Thoracic aorta (tissue), 2 donors: ENCODE results near the gene MROH9. TPM values are rescaled to one million over a fixed set of nuclear protein-coding genes. Genes with fewer than 3 reads are reported as not detected.

Experiments used
- ATAC-seq: fragments of 150-250 bp; one replicate; pipeline ENCODE4 v1.8.0; 2017; ENCODE audit warnings: low read depth; ENCODE audit not compliant: insufficient number of reproducible peaks, low FRiP score
- DNase-seq: peaks from one replicate; pipeline ENCODE4 v3.0.0-alpha.2; 2020; ENCODE audit warnings: low spot score
- H3K27ac ChIP-seq, 2 donors: fragments of 200-600 bp; sonication (generic); 1 replicate in 1 of 2; 2 replicates in 1 of 2; pipeline ENCODE4 v1.5.1; 2016; ENCODE audit warnings: mild to moderate bottlenecking in 2 of 2, moderate library complexity in 2 of 2
- H3K27me3 ChIP-seq: fragments of 200-600 bp; sonication (generic); replicated peaks from 2 replicates; pipeline ENCODE4 v1.6.0; 2016; ENCODE audit warnings: mild to moderate bottlenecking; ENCODE audit not compliant: insufficient read depth
- H3K36me3 ChIP-seq: fragments of 200-600 bp; sonication (generic); one replicate; pipeline ENCODE4 v1.5.1; 2016
- H3K4me1 ChIP-seq, 2 donors: fragments of 200-600 bp; sonication (generic); 1 replicate in 1 of 2; 2 replicates in 1 of 2; pipeline versions ENCODE4 v1.5.1 to v1.6.0; 2016; ENCODE audit warnings: low read depth in 2 of 2, mild to moderate bottlenecking in 1 of 2; ENCODE audit not compliant: control insufficient read depth in 1 of 2
- H3K4me3 ChIP-seq: fragments of 200-600 bp; sonication (generic); 2 replicates; pipeline ENCODE4 v1.5.1; 2016; ENCODE audit warnings: mild to moderate bottlenecking
- H3K9me3 ChIP-seq: fragments of 200-600 bp; sonication (generic); 2 replicates; pipeline ENCODE4 v1.5.1; 2016
- CTCF ChIP-seq: fragments of 200-600 bp; sonication (generic); IDR thresholded peaks from one replicate; pipeline ENCODE4 v1.5.1; 2019; ENCODE audit warnings: antibody characterized with exemption
- total RNA-seq, 2 donors: library from RNA; depleted of rRNA; stranded (reverse); fragments of >200 nt; gene quantifications; one replicate each; pipeline versions ENCODE4 v1.1.0 to v1.2.3, GENCODE V29; 2016

Gene MROH9
- total RNA-seq, 2 donors from 2014 or later, result not detected

GRCh38 chr1:170967042-170967910, 31.9 kb downstream of the MROH9 start:
- ATAC-seq (peak; percentile 86), DNase-seq (no peak)
- Histone ChIP-seq H3K4me1 (peaks cover 0 to 5% of the 10 kb centered on the region in 2 donors), H3K36me3 (no peaks in the 10 kb centered on the region), H3K27ac (no peak overlapping the region), H3K4me3 (peak overlapping the region; percentile 25), H3K9me3 (no peaks in the 10 kb centered on the region), H3K27me3 (no peaks in the 10 kb centered on the region)
- peak; percentile 59 for TF ChIP-seq CTCF

GRCh38 chr1:170970256-170970655, 34.9 kb downstream of the MROH9 start:
- H3K36me3 ChIP-seq, result no peaks in the 10 kb centered on the region
- H3K4me1 ChIP-seq, result peaks cover 0 to 5% of the 10 kb centered on the region in 2 donors
- ATAC-seq (no peak), DNase-seq (no peak)
- TF ChIP-seq CTCF, result no peak
- H3K27me3 ChIP-seq, result no peaks in the 10 kb centered on the region
- no peak overlapping the region for H3K27ac ChIP-seq
- no peaks in the 10 kb centered on the region for H3K9me3 ChIP-seq
- H3K4me3 ChIP-seq, result no peak overlapping the region

GRCh38 chr1:170978371-170978910, 43.1 kb downstream of the MROH9 start:
- no peak for ATAC-seq

GRCh38 chr1:170985406-170985805, 50.1 kb downstream of the MROH9 start:
- Histone ChIP-seq H3K4me1 (no peaks in the 10 kb centered on the region), H3K27ac (no peak overlapping the region), H3K4me3 (no peak overlapping the region), H3K9me3 (no peaks in the 10 kb centered on the region), H3K27me3 (no peaks in the 10 kb centered on the region), H3K36me3 (no peaks in the 10 kb centered on the region)
- ATAC-seq, result no peak
- TF ChIP-seq CTCF, result no peak
- no peak for DNase-seq

More at GRCh38 chr1:170978371-170978910, 43.1 kb downstream of the MROH9 start:
- no peak overlapping the region for H3K4me3 ChIP-seq
- no peak for DNase-seq
- H3K9me3 ChIP-seq, result no peaks in the 10 kb centered on the region
- no peak for TF ChIP-seq CTCF
- no peaks in the 10 kb centered on the region for H3K36me3 ChIP-seq
- H3K4me1 ChIP-seq, result no peaks in the 10 kb centered on the region
- no peaks in the 10 kb centered on the region for H3K27me3 ChIP-seq
- no peak overlapping the region for H3K27ac ChIP-seq

GRCh38 chr1:170986901-170987300, 51.6 kb downstream of the MROH9 start:
- no peak for TF ChIP-seq CTCF
- H3K27me3 ChIP-seq, result no peaks in the 10 kb centered on the region
- no peak for ATAC-seq

More at GRCh38 chr1:170986901-170987300, 51.6 kb downstream of the MROH9 start:
- Histone ChIP-seq H3K9me3 (no peaks in the 10 kb centered on the region), H3K4me3 (no peak overlapping the region), H3K4me1 (no peaks in the 10 kb centered on the region), H3K36me3 (no peaks in the 10 kb centered on the region), H3K27ac (no peak overlapping the region)
- DNase-seq, result no peak
